ENCODE data around the gene PDPK1.

DNA sequence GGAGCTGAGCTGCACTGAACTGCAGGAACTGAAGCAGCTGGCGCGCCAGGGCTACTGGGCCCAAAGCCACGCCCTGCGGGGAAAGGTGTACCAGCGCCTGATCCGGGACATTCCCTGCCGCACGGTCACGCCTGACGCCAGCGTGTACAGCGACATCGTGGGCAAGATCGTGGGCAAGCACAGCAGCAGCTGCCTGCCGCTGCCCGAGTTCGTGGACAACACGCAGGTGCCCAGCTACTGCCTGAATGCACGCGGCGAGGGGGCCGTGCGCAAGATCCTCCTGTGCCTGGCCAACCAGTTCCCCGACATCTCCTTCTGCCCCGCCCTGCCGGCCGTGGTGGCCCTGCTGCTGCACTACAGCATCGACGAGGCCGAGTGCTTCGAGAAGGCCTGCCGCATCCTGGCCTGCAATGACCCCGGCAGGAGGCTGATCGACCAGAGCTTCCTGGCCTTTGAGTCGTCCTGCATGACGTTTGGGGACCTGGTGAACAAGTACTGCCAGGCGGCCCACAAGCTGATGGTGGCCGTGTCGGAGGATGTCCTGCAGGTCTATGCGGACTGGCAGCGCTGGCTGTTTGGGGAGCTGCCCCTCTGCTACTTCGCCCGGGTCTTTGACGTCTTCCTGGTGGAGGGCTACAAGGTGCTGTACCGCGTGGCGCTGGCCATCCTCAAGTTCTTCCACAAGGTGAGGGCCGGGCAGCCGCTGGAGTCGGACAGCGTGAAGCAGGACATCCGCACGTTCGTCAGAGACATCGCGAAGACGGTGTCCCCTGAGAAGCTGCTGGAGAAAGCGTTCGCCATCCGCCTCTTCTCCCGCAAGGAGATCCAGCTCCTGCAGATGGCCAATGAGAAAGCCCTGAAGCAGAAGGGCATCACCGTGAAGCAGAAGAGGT is 41.4 kb upstream of the PDPK1 start:
- no peak for TF ChIP-seq YY1 (IDR thresholded peaks at IDR 0.05)
- TF ChIP-seq, protein P1, sequence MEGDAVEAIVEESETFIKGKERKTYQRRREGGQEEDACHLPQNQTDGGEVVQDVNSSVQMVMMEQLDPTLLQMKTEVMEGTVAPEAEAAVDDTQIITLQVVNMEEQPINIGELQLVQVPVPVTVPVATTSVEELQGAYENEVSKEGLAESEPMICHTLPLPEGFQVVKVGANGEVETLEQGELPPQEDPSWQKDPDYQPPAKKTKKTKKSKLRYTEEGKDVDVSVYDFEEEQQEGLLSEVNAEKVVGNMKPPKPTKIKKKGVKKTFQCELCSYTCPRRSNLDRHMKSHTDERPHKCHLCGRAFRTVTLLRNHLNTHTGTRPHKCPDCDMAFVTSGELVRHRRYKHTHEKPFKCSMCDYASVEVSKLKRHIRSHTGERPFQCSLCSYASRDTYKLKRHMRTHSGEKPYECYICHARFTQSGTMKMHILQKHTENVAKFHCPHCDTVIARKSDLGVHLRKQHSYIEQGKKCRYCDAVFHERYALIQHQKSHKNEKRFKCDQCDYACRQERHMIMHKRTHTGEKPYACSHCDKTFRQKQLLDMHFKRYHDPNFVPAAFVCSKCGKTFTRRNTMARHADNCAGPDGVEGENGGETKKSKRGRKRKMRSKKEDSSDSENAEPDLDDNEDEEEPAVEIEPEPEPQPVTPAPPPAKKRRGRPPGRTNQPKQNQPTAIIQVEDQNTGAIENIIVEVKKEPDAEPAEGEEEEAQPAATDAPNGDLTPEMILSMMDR (IDR thresholded peaks at IDR 0.05; ENCODE audit: low read depth, low read length, missing input control): no peak
- TF ChIP-seq GABPA (IDR thresholded peaks at IDR 0.05 in 1 of 2, conservative IDR thresholded peaks at IDR 0.05 in 1 of 2): no peak
